ENCODE data around the gene AMMECR1L. TPM values are rescaled to one million over a fixed set of nuclear protein-coding genes. Genes with fewer than 3 reads are reported as not detected.

The AMMECR1L gene
- total RNA-seq, 4 donors from 2014 or later, result 5.4 to 20.4 (median 13.7) TPM

- Histone ChIP-seq H3K9me3 (no peaks in the 10 kb centered on the region), H3K4me3 (no peak overlapping the region), H3K4me1 (peaks cover 0 to 9% of the 10 kb centered on the region in 2 donors), H3K36me3 (no peaks in the 10 kb centered on the region), H3K27ac (no peak overlapping the region), H3K27me3 (no peaks in the 10 kb centered on the region)
- no peak for DNase-seq
- TF ChIP-seq CTCF (IDR thresholded peaks at IDR 0.05), result no peak
- no peak for TF ChIP-seq POLR2A (IDR thresholded peaks at IDR 0.05)
- intact Hi-C loops (cut with DNase I; ENCODE audit: low total_unique reads), result no loop called here
Observed at GRCh38 chr2:127874378-127875269, 11.1 kb downstream of the AMMECR1L start.

GRCh38 chr2:127873707-127874303, 12.0 kb downstream of the AMMECR1L start:
- Histone ChIP-seq H3K27me3 (no peaks in the 10 kb centered on the region), H3K36me3 (no peaks in the 10 kb centered on the region), H3K4me3 (no peak overlapping the region), H3K9me3 (no peaks in the 10 kb centered on the region), H3K4me1 (peaks cover 0 to 9% of the 10 kb centered on the region in 2 donors), H3K27ac (no peak overlapping the region)
- DNase-seq, result peak in 1 of 2 donors; percentile 29
- TF ChIP-seq CTCF (IDR thresholded peaks at IDR 0.05), result no peak
- intact Hi-C loops (cut with DNase I; ENCODE audit: low total_unique reads), result no loop called here

- Histone ChIP-seq H3K4me1 (peaks cover 0 to 9% of the 10 kb centered on the region in 2 donors), H3K9me3 (no peaks in the 10 kb centered on the region), H3K27me3 (no peaks in the 10 kb centered on the region), H3K4me3 (no peak overlapping the region), H3K36me3 (no peaks in the 10 kb centered on the region), H3K27ac (no peak overlapping the region)
- TF ChIP-seq CTCF (IDR thresholded peaks at IDR 0.05) (no peak), POLR2A (IDR thresholded peaks at IDR 0.05) (no peak)
- DNase-seq, result no peak
- intact Hi-C loops (cut with DNase I; ENCODE audit: low total_unique reads), result no loop called here
Observed at GRCh38 chr2:127872354-127872753, 13.4 kb downstream of the AMMECR1L start.

- intact Hi-C loops (cut with DNase I; ENCODE audit: low total_unique reads), result no loop called here
- no peaks in the 10 kb centered on the region for H3K9me3 ChIP-seq
- H3K27ac ChIP-seq, result no peak overlapping the region
- no peak for TF ChIP-seq CTCF (IDR thresholded peaks at IDR 0.05)
- no peak for TF ChIP-seq POLR2A (IDR thresholded peaks at IDR 0.05)
- H3K36me3 ChIP-seq, result no peaks in the 10 kb centered on the region
- H3K4me3 ChIP-seq, result no peak overlapping the region
- no peak for DNase-seq
- H3K4me1 ChIP-seq, result no peaks in the 10 kb centered on the region
- H3K27me3 ChIP-seq, result no peaks in the 10 kb centered on the region
Observed at GRCh38 chr2:127865926-127866325, 19.8 kb downstream of the AMMECR1L start.

GRCh38 chr2:127864877-127865276, 20.9 kb downstream of the AMMECR1L start:
- Histone ChIP-seq H3K9me3 (no peaks in the 10 kb centered on the region), H3K27ac (no peak overlapping the region), H3K4me1 (no peaks in the 10 kb centered on the region), H3K36me3 (no peaks in the 10 kb centered on the region), H3K4me3 (no peak overlapping the region), H3K27me3 (no peaks in the 10 kb centered on the region)
- intact Hi-C loops (cut with DNase I; ENCODE audit: low total_unique reads), result loop anchor here (5.0 kb wide), 1 partner anchor 918 kb away; no protein-coding TSS in a partner anchor
- TF ChIP-seq CTCF (IDR thresholded peaks at IDR 0.05), result no peak
- TF ChIP-seq POLR2A (IDR thresholded peaks at IDR 0.05), result no peak
- no peak for DNase-seq
